HepG2 (cell line): ENCODE measurements around the gene ZNF217. TPM values are rescaled to one million over a fixed set of nuclear protein-coding genes. Genes with fewer than 3 reads are reported as not detected.
A peak's percentile ranks its signal among the peaks of the same experiment; 100 is the strongest.

Source experiments
- CBX5 ChIP-seq: sonication (generic); formaldehyde crosslinking; IDR thresholded peaks from 2 replicates; pipeline ENCODE4 v1.4.0; 2020; ENCODE audit warnings: missing genetic modification reagents, borderline replicate concordance
- CHD4 ChIP-seq: fragments of 200-600 bp; sonication (generic); IDR thresholded peaks from 2 replicates; pipeline ENCODE4 v1.7.0; 2017; ENCODE audit warnings: mild to moderate bottlenecking, low read length, borderline replicate concordance
- NR2F2 ChIP-seq: IDR thresholded peaks from 2 replicates; pipeline ENCODE4 v1.6.1; 2012; ENCODE audit warnings: low read depth, inconsistent platforms, borderline replicate concordance
- POGZ ChIP-seq: sonication (generic); formaldehyde crosslinking; IDR thresholded peaks from 2 replicates; pipeline ENCODE4 v1.4.0; 2020; ENCODE audit warnings: mild to moderate bottlenecking, missing genetic modification reagents
- RBFOX2 ChIP-seq: fragments of 200-400 bp; formaldehyde crosslinking; IDR thresholded peaks from 2 replicates; pipeline ENCODE4 v1.6.1; 2017; ENCODE audit warnings: low read depth, mild to moderate bottlenecking, low read length
- SETDB1 ChIP-seq: sonication (generic); formaldehyde crosslinking; IDR thresholded peaks from 2 replicates; pipeline ENCODE4 v1.5.1; 2020; ENCODE audit warnings: missing genetic modification reagents, mild to moderate bottlenecking, borderline replicate concordance
- SSRP1 ChIP-seq: IDR thresholded peaks from 2 replicates; pipeline ENCODE4 v1.6.1; 2016; ENCODE audit warnings: control low read depth
- ZBTB42 ChIP-seq: sonication (generic); formaldehyde crosslinking; IDR thresholded peaks from 2 replicates; pipeline ENCODE4 v1.5.0; 2020; ENCODE audit warnings: mild to moderate bottlenecking, missing genetic modification reagents
- ZNF382 ChIP-seq: sonication (generic); formaldehyde crosslinking; IDR thresholded peaks from 2 replicates; pipeline ENCODE4 v1.5.0; 2020; ENCODE audit warnings: missing genetic modification reagents, mild to moderate bottlenecking, borderline replicate concordance
- ZNF570 ChIP-seq: sonication (generic); formaldehyde crosslinking; IDR thresholded peaks from 2 replicates; pipeline ENCODE4 v1.4.0; 2020; ENCODE audit warnings: mild to moderate bottlenecking, missing genetic modification reagents, borderline replicate concordance
- ZNF749 ChIP-seq: sonication (generic); formaldehyde crosslinking; IDR thresholded peaks from 2 replicates; pipeline ENCODE4 v1.8.0; 2022; ENCODE audit warnings: mild to moderate bottlenecking, missing genetic modification reagents, moderate library complexity, borderline replicate concordance
- polyA plus RNA-seq, 8 experiments: library from polyadenylated mRNA; depleted of rRNA in 3 of 8; stranded (reverse) in 7 of 8; unstranded in 1 of 8; fragments of >200 nt; fragmentation: Illumina TruSeq in 4 of 8; extraction: Trizol in 4 of 8; gene quantifications; 2 replicates each; pipeline versions ENCODE4 v1.2.1 to v1.2.3, GENCODE V29; 2011 to 2016; ENCODE audit warnings: low read depth in 4 of 8, missing spikeins in 1 of 8, mixed read lengths in 1 of 8; ENCODE audit not compliant: insufficient read depth in 1 of 8
- total RNA-seq, 5 experiments: library from RNA; depleted of rRNA; stranded (reverse); fragments of >200 nt; fragmentation: Illumina TruSeq; extraction: Trizol; gene quantifications; 2 replicates each; pipeline ENCODE4 v1.2.3, GENCODE V29; 2016; ENCODE audit warnings: low read depth in 1 of 5
- TF ChIP-seq, protein P1 (sequence below): sonication (generic); formaldehyde crosslinking; IDR thresholded peaks from 2 replicates; pipeline ENCODE4 v1.4.0; 2020; ENCODE audit warnings: missing genetic modification reagents
- TF ChIP-seq, protein P2 (sequence below): sonication (generic); formaldehyde crosslinking; IDR thresholded peaks from 2 replicates; pipeline ENCODE4 v1.4.0; 2020; ENCODE audit warnings: missing genetic modification reagents, borderline replicate concordance
- TF ChIP-seq, protein P3 (sequence below): sonication (generic); formaldehyde crosslinking; IDR thresholded peaks from 2 replicates; pipeline ENCODE4 v1.8.0; 2022; ENCODE audit warnings: missing genetic modification reagents, low read depth, mild to moderate bottlenecking, borderline replicate concordance
- TF ChIP-seq, protein P4 (sequence below): sonication (generic); formaldehyde crosslinking; IDR thresholded peaks from 2 replicates; pipeline ENCODE4 v1.8.0; 2022; ENCODE audit warnings: low read depth, missing genetic modification reagents
- TF ChIP-seq, protein P5 (sequence below): IDR thresholded peaks from 2 replicates; pipeline ENCODE4 v1.4.0; 2020; ENCODE audit warnings: mild to moderate bottlenecking, missing genetic modification reagents

Gene ZNF217
- total and polyA plus RNA-seq, 2 of the 13 experiments (the other 11 are each of a cell fraction or from before 2014, with no cell fraction given) = 22.3 to 29.8 TPM

DNA sequence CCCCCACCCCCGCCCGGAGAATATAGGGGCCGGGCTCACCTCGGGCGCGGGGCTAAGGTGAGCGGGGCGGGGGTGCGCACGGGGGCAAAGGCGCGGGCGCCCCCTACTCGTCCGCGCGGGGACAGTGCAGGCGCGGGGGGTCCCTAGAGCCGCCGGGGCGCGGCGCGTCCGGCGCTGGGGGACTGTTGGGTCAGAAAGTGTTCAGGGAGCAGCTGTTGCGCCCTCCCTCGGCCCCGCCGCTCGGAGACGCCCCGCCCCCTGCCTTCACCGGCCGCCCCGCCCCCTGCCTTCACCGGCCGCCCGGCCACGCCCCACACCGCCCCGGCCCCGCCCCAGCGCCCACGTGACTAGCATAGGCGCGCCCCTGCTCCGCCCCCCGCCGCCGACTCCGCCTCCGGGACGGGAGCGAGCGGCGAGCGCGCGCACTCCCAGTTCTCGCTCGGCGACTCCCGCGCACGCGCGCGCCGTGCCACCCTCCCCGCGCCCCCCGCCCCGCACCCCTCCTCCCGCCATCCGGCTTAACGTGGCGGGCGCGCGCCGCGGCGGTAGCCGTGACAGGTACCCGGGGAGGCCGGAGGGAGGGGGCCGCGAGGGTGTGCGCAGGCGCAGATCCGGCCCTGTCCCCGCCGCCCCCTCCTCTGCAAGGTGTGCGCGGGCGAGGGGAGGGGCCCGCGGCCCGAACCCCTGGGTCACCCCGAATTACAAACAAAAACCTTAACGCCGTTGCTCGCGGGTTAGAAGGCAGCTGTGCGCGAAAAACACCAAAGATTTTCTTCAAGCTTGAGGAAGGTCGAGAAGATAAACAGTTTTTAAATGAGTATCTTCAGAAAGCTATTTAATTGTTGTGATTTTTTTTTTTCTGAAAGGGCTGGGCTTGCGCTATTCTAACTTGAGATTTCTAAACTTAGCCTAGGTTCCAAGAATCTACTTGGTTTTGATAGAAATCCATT, 704 bp upstream of the ZNF217 start (continued):
- TF ChIP-seq ZNF570 (CRISPR knock-in tag) (no peak), NR2F2 (peak; percentile 44; the same call in 1 of the 2 replicates), RBFOX2 (peak; percentile 91), ZBTB42 (CRISPR knock-in tag) (0 out of 2 replicates have a peak, but pooled peaks have one; percentile 48), SSRP1 (no peak; the same call in 1 of the 2 replicates), ZNF382 (CRISPR knock-in tag) (no peak), ZNF749 (no peak), CBX5 (peak; percentile 45; the same call in 1 of the 2 replicates), SETDB1 (no peak), CHD4 (no peak), POGZ (CRISPR knock-in tag) (peak; percentile 59)
- TF ChIP-seq, protein P1, sequence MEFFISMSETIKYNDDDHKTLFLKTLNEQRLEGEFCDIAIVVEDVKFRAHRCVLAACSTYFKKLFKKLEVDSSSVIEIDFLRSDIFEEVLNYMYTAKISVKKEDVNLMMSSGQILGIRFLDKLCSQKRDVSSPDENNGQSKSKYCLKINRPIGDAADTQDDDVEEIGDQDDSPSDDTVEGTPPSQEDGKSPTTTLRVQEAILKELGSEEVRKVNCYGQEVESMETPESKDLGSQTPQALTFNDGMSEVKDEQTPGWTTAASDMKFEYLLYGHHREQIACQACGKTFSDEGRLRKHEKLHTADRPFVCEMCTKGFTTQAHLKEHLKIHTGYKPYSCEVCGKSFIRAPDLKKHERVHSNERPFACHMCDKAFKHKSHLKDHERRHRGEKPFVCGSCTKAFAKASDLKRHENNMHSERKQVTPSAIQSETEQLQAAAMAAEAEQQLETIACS (CRISPR knock-in tag) = peak; percentile 92
- TF ChIP-seq, protein P2, sequence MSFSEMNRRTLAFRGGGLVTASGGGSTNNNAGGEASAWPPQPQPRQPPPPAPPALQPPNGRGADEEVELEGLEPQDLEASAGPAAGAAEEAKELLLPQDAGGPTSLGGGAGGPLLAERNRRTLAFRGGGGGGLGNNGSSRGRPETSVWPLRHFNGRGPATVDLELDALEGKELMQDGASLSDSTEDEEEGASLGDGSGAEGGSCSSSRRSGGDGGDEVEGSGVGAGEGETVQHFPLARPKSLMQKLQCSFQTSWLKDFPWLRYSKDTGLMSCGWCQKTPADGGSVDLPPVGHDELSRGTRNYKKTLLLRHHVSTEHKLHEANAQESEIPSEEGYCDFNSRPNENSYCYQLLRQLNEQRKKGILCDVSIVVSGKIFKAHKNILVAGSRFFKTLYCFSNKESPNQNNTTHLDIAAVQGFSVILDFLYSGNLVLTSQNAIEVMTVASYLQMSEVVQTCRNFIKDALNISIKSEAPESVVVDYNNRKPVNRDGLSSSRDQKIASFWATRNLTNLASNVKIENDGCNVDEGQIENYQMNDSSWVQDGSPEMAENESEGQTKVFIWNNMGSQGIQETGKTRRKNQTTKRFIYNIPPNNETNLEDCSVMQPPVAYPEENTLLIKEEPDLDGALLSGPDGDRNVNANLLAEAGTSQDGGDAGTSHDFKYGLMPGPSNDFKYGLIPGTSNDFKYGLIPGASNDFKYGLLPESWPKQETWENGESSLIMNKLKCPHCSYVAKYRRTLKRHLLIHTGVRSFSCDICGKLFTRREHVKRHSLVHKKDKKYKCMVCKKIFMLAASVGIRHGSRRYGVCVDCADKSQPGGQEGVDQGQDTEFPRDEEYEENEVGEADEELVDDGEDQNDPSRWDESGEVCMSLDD = peak; percentile 100
- TF ChIP-seq, protein P3, sequence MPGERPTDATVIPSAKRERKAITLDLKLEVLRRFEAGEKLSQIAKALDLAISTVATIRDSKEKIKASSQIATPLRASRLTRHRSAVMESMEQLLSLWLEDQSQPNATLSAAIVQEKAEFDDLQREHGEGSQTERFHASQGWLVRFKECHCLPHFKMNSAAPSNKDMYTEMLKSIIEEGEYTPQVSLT = no peak
- TF ChIP-seq, protein P4, sequence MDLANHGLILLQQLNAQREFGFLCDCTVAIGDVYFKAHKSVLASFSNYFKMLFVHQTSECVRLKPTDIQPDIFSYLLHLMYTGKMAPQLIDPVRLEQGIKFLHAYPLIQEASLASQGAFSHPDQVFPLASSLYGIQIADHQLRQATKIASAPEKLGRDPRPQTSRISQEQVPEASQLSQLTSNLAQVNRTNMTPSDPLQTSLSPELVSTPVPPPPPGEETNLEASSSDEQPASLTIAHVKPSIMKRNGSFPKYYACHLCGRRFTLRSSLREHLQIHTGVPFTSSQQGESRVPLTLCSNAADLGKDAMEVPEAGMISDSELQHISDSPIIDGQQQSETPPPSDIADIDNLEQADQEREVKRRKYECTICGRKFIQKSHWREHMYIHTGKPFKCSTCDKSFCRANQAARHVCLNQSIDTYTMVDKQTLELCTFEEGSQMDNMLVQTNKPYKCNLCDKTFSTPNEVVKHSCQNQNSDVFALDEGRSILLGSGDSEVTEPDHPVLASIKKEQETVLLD (CRISPR knock-in tag) = peak; percentile 86; the same call in 1 of the 2 replicates
- TF ChIP-seq, protein P5, sequence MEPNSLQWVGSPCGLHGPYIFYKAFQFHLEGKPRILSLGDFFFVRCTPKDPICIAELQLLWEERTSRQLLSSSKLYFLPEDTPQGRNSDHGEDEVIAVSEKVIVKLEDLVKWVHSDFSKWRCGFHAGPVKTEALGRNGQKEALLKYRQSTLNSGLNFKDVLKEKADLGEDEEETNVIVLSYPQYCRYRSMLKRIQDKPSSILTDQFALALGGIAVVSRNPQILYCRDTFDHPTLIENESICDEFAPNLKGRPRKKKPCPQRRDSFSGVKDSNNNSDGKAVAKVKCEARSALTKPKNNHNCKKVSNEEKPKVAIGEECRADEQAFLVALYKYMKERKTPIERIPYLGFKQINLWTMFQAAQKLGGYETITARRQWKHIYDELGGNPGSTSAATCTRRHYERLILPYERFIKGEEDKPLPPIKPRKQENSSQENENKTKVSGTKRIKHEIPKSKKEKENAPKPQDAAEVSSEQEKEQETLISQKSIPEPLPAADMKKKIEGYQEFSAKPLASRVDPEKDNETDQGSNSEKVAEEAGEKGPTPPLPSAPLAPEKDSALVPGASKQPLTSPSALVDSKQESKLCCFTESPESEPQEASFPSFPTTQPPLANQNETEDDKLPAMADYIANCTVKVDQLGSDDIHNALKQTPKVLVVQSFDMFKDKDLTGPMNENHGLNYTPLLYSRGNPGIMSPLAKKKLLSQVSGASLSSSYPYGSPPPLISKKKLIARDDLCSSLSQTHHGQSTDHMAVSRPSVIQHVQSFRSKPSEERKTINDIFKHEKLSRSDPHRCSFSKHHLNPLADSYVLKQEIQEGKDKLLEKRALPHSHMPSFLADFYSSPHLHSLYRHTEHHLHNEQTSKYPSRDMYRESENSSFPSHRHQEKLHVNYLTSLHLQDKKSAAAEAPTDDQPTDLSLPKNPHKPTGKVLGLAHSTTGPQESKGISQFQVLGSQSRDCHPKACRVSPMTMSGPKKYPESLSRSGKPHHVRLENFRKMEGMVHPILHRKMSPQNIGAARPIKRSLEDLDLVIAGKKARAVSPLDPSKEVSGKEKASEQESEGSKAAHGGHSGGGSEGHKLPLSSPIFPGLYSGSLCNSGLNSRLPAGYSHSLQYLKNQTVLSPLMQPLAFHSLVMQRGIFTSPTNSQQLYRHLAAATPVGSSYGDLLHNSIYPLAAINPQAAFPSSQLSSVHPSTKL (CRISPR knock-in tag) = peak; percentile 59; the same call in 1 of the 2 replicates
